HG03097 (cell line): ENCODE measurements around the gene PIK3AP1.
"Not testable (repeated sequence)": the region's sequence is repeated elsewhere in the genome, so short reads cannot be mapped to it uniquely, and the experiment has no call there.

Experiments used
- ATAC-seq: cut with Tn5 transposase; IDR thresholded peaks from one replicate; pipeline ENCODE4 v1.9.1; 2021; ENCODE audit not compliant: unreplicated experiment, low FRiP score

Gene PIK3AP1

GRCh38 chr10:96585736-96586418 lies 134.4 kb downstream of the PIK3AP1 start:
- no peak for ATAC-seq

- ATAC-seq, result no peak
These were observed 135.8 kb downstream of the PIK3AP1 start for GRCh38 chr10:96584474-96584873.

- no peak for ATAC-seq
These were observed 136.3 kb downstream of the PIK3AP1 start for GRCh38 chr10:96584035-96584434.

DNA sequence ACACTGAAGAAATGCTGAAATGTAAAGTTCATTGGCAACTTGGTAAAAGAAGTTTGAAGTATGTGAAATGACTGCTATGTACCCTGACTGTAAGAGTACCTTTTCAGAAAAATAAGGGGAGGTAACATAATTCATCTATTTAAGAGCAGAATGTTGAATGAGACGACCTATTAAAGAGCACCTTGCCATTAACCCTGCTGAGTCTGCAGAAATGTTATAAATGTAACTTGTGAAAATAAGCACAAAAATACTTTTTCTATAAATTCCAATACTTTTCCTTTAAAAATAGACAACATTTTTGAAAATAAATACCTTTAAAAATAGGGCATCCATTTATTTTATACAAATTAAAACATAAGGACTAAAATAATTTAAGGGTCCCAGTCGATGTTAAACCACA lies 141.2 kb downstream of the PIK3AP1 start:
- ATAC-seq, result no peak

GRCh38 chr10:96578633-96579032 lies 141.7 kb downstream of the PIK3AP1 start:
- no peak for ATAC-seq

DNA sequence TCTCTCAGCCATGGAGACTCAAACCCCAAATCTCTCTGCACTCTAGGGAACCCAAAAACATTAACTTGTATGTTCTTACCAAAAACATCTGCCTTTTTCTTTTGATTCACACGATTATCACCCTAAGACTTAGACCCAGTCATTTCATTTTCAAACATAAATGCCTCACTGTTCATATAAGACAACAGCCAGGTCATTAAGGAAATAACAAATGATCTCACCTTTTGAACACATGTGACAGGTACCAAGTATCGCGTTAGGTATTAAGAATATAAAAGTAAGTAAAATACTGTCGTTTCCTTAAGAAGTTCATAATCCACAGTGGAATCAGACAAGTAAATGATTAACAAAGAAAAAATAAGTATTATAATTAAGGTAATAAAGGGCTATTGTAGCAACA lies 142.3 kb downstream of the PIK3AP1 start:
- ATAC-seq, result no peak

DNA sequence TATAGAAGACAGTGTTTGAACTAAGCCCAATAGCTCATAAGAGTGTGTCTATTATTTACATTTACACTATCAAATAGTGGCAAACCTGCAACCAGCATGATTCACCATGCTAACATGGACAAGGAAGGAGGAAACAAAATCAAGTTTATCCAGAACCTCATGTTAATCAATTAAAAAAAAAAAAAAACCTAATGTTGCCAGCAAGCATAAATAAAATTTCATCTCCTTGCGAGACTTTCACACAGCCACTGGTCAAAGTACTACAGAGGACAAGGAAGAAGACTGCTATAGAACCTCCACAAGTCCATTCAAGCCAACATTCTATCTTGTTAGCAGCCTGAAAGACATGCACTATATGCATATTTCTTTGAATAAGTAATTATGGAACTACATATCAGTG lies 143.2 kb downstream of the PIK3AP1 start:
- no peak for ATAC-seq

- ATAC-seq, result no peak
These were observed 143.9 kb downstream of the PIK3AP1 start for GRCh38 chr10:96576277-96576980.

GRCh38 chr10:96574564-96574963 lies 145.8 kb downstream of the PIK3AP1 start:
- not testable (repeated sequence) for ATAC-seq

- no peak for ATAC-seq
These were observed 147.3 kb downstream of the PIK3AP1 start for GRCh38 chr10:96573036-96573435.

- no peak for ATAC-seq
These were observed 149.0 kb downstream of the PIK3AP1 start for GRCh38 chr10:96570983-96571964.

GRCh38 chr10:96570511-96570910 lies 149.8 kb downstream of the PIK3AP1 start:
- no peak for ATAC-seq

GRCh38 chr10:96568402-96568801 lies 151.9 kb downstream of the PIK3AP1 start:
- no peak for ATAC-seq

DNA sequence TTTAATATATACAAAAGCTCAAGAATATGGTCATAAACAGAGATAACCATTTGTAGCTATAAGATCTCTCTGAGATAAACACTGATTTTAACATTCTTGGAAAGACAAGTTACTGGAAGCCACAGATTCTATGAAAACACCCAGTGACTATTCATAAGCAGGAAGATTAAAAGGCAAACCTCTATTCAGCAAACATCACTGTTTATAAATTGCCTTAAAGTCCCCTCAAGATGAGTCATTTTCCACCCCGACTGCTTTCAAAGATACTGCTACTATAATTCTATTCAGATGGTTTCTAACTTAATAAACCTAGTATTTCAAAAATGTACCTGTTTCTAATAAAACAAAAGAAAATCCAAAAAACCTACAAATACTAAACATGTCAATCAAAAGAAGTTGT lies 154.5 kb downstream of the PIK3AP1 start:
- no peak for ATAC-seq

GRCh38 chr10:96560966-96561887 lies 159.1 kb downstream of the PIK3AP1 start:
- ATAC-seq, result no peak

GRCh38 chr10:96560489-96560888 lies 159.8 kb downstream of the PIK3AP1 start:
- ATAC-seq, result no peak

GRCh38 chr10:96556003-96556402 lies 164.3 kb downstream of the PIK3AP1 start:
- no peak for ATAC-seq

DNA sequence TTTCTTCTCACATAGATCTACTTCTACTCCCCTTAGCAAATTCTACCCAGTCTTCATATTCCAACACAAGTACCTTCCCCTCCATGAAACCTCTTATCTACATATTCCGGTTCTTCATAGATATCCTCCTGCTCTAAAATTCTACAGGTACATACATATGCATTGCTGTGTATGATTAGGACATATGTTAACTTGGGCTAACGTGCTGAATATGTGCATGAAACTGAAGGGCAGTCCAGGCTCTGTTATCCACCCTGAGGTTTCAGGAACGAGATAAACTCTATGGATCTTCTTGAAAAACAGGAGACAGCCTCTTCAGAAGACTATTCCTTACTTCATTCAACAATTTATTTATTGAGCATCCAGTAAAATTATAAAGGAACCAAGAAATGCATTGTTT lies 165.0 kb downstream of the PIK3AP1 start:
- ATAC-seq, result no peak

DNA sequence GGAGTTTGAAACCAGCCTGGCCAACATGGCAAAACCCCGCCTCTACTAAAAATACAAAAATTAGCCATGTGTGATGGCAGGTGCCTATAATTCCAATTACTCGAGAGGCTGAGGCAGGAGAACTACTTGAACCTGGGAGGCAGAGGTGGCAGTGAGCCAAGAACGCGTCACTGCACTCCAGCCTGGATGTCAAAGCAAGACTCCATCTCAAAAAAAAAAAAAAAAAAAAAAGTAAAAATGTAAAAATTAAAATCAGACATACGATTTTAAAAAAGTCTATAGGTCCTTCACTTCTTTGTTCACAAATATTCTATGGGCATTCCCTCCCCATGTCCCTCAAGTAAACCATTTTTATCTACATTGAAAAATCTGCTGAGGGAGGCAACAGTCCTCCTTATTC lies 171.7 kb downstream of the PIK3AP1 start:
- ATAC-seq, result no peak

DNA sequence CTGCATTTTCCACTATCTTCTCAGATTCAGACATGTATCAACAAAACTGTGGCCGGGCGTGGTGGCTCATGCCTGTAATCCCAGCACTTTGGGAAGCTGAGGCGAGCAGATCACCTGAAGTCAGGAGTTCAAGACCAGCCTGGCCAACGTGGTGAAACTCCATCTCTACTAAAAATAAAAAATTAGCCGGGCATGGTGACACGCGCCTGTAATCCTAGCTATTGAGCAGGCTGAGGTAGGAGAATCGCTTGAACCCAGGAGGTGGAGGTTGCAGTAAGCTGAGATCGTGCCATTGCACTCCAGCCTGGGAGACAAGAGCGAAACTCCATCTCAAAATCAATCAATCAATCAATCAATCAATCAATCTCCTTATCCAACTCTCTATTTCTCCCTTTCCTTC lies 174.8 kb downstream of the PIK3AP1 start:
- ATAC-seq, result not testable (repeated sequence)
